GM21515 (cell line): ENCODE results near the gene IGFL2.
"Not testable (repeated sequence)": the region's sequence is repeated elsewhere in the genome, so short reads cannot be mapped to it uniquely, and the experiment has no call there.

Source experiments
- ATAC-seq: cut with Tn5 transposase; IDR thresholded peaks from one replicate; pipeline ENCODE4 v1.9.1; 2021; ENCODE audit not compliant: unreplicated experiment

IGFL2 gene

GRCh38 chr19:46147791-46148288 lies at the start of gene IGFL2:
Gene IGFL2 (plus strand): TSS chr19:46148238. CDS start chr19:46148279, 41 bp downstream.
- ATAC-seq, result no peak

GRCh38 chr19:46100344-46100743 lies 47.7 kb upstream of the IGFL2 start:
- no peak for ATAC-seq

- no peak for ATAC-seq
These were observed 46.7 kb upstream of the IGFL2 start for GRCh38 chr19:46101293-46101692.

- not testable (repeated sequence) for ATAC-seq
These were observed 45.7 kb upstream of the IGFL2 start for GRCh38 chr19:46102333-46102732.

GRCh38 chr19:46107371-46107770 lies 40.7 kb upstream of the IGFL2 start:
- ATAC-seq, result no peak

- ATAC-seq, result no peak
These were observed 38.2 kb upstream of the IGFL2 start for GRCh38 chr19:46109876-46110275.

- no peak for ATAC-seq
These were observed 36.7 kb upstream of the IGFL2 start for GRCh38 chr19:46111376-46111775.

GRCh38 chr19:46112527-46112926 lies 35.5 kb upstream of the IGFL2 start:
- no peak for ATAC-seq

- no peak for ATAC-seq
These were observed 34.3 kb upstream of the IGFL2 start for GRCh38 chr19:46113726-46114125.

- no peak for ATAC-seq
These were observed 32.5 kb upstream of the IGFL2 start for GRCh38 chr19:46115396-46116106.

GRCh38 chr19:46116121-46116520 lies 31.9 kb upstream of the IGFL2 start:
- no peak for ATAC-seq

GRCh38 chr19:46118136-46118535 lies 29.9 kb upstream of the IGFL2 start:
- ATAC-seq, result no peak

GRCh38 chr19:46124638-46125115 lies 23.4 kb upstream of the IGFL2 start, which contains the start of gene IGFL3:
Gene IGFL3 (minus strand): TSS chr19:46124688. CDS start chr19:46124649, 39 bp downstream.
- no peak for ATAC-seq

- ATAC-seq, result no peak
These were observed 22.6 kb upstream of the IGFL2 start for GRCh38 chr19:46125447-46125846.

- no peak for ATAC-seq
These were observed 21.9 kb upstream of the IGFL2 start for GRCh38 chr19:46126086-46126580.

GRCh38 chr19:46131485-46132143 lies 16.4 kb upstream of the IGFL2 start:
- no peak for ATAC-seq

- no peak for ATAC-seq
These were observed 15.4 kb upstream of the IGFL2 start for GRCh38 chr19:46132508-46133100.

GRCh38 chr19:46133101-46133627 lies 14.9 kb upstream of the IGFL2 start:
- no peak for ATAC-seq

GRCh38 chr19:46133777-46134241 lies 14.2 kb upstream of the IGFL2 start:
- ATAC-seq, result no peak

GRCh38 chr19:46134527-46134926 lies 13.5 kb upstream of the IGFL2 start:
- ATAC-seq, result no peak

GRCh38 chr19:46137915-46138473 lies 10.0 kb upstream of the IGFL2 start:
- ATAC-seq, result no peak
